LNCaP clone FGC (cell line): ENCODE measurements around the gene LRTM2.

Experiments
- DNase-seq: peaks from one replicate; pipeline ENCODE4 v3.0.0-alpha.2; 2011; ENCODE audit warnings: low read depth
- H3K4me3 ChIP-seq: 2 replicates; pipeline ENCODE4 v1.5.1; 2011; ENCODE audit warnings: mild to moderate bottlenecking, low read depth, low read length, control low read depth
- TF ChIP-seq, protein P1 (sequence below): IDR thresholded peaks from 2 replicates; pipeline ENCODE4 v1.5.1; 2012; ENCODE audit warnings: mild to moderate bottlenecking; ENCODE audit not compliant: control insufficient read depth, insufficient read depth; ENCODE audit errors: extremely low read depth

The LRTM2 gene

DNA sequence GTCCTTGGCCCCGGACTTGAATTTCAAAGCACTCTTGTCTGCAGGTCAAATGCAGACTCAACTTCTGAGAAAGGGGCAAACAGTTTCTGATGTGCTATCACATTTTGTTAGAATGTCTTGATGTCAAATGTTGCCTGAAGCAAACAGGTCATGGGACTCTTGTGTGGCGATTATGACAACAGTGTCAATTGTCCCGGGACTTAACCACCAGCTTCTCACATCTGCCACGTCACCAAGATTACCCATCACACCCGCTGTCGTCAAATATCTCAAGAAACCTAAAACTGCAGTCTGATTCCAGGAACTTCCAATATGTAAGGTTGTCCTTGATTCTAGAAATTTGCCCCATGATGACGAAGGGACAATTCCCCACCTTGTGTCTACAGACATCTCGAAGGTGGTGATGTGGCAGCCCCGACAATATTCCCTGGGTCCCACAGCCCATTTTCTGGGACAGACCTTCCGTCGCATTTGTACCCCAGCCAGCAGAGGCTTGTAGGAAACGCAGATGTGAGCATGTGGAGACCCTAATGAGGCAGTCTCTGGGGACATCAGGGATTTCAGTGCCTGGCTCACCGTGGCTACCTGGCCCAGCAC, 21.3 kb downstream of the LRTM2 start:
- TF ChIP-seq, protein P1, sequence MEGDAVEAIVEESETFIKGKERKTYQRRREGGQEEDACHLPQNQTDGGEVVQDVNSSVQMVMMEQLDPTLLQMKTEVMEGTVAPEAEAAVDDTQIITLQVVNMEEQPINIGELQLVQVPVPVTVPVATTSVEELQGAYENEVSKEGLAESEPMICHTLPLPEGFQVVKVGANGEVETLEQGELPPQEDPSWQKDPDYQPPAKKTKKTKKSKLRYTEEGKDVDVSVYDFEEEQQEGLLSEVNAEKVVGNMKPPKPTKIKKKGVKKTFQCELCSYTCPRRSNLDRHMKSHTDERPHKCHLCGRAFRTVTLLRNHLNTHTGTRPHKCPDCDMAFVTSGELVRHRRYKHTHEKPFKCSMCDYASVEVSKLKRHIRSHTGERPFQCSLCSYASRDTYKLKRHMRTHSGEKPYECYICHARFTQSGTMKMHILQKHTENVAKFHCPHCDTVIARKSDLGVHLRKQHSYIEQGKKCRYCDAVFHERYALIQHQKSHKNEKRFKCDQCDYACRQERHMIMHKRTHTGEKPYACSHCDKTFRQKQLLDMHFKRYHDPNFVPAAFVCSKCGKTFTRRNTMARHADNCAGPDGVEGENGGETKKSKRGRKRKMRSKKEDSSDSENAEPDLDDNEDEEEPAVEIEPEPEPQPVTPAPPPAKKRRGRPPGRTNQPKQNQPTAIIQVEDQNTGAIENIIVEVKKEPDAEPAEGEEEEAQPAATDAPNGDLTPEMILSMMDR: no peak
- no peak for DNase-seq
- H3K4me3 ChIP-seq: no peak overlapping the region

DNA sequence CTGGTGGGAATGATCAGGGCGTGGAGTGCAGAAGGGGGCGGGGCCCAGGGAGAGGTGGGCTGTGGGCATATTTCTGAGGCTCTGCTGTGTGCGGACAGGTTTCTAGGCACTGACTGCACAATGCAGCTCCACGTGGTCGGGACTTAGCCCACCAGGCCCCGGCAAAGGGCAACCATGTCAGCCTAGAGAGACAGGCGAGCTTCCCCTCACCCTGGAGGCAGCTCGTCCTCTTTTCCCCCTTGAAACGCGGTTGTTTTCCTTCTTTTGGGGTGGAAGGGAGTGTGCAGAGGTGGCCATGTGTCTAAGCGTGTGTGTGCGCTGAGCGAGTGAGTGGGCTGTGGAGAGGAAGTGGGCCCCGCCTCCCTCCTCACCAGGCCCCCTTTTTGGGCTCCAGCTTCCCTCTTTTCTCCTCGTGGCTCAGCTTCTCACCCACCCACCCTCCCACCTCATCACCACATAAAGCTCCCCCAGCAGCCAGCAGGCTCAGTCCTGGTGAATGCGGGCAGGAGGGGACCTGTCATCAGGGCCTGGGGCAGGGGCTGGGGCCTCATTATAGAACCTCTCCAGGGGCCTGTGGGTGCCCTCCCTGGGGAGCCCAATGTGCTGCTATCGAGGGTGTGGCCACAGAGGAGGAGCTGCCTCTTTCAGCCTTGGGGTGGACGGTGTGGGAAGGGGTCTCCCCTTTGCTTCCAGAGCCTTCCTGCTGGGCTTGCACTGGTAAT, 22.0 kb downstream of the LRTM2 start:
- no peak overlapping the region for H3K4me3 ChIP-seq
- TF ChIP-seq, protein P1: no peak
- DNase-seq: no peak

DNA sequence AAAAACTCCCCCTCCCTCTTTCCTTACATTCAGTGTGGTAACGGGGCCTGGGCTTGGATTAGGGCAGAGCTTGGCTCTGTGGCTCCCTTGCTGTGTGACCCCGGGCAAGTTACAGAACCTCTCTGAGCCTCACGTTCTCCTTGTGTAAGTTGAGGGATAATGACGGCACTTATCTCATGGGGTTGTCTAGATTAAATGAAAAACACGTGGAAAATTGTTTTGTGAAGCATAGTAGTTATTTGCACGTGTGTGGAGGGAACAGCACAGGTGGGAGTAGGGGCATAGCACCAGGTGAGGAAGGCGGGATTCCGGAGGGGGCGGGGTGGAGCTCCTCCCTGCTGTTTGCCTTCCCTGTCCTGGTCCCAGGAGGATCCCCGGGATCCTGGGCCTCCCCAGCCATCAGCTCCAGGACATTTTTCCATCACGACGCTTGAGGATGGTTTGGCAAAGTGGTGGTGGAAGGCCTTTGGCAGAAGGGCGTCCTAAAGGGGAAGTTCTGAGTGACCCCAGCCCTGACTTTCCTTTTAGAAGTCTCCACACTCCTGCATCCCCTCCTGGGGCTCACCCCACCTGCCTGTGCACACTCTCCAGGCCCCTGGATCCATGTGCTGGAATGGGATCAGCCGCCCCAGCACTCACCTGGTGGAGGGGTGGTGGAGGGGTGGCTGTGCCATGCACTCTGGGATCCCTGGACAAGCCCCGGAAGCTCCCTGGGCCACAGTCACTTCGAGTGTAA, 22.7 kb downstream of the LRTM2 start:
- H3K4me3 ChIP-seq: no peak overlapping the region
- TF ChIP-seq, protein P1: no peak
- DNase-seq: no peak

DNA sequence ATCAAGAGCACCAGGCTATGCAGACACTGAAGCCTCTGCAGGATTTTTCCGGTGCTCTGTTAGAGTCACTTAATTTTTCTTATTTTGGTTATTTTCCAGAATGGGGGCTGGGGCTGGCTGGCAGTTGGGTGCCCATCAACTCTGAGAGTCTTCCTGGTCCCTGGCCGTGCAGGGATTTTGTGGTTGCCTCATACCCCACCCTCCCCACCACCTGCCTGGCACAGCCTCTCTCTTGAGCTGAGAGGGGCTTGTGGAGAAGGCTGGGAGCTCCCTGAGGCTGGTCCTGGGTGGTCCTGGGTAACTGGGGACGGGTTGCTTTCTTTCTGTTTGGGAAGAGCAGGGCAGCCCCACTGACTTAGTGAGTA, 23.3 kb downstream of the LRTM2 start:
- no peak overlapping the region for H3K4me3 ChIP-seq
- DNase-seq: no peak
- TF ChIP-seq, protein P1: no peak

DNA sequence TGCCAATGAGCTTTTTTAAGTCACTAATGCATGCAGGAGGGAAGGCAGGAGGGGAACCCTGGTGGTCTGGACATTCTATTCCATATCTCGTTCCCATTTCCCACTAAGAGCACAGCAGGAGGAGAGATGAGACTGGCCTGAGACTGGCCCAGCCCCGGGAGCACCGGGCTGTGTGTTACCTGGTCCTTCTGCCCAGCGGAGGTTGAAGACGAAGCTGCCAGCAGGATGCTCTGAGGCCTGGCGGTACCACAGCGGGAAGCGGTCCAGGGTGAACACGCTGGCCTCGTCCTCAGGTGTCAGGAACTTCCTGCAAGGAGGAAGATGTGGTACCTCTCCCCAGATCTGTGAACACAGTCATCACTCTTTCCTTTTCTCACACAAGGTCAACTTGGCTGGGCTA, 23.9 kb downstream of the LRTM2 start:
- no peak for DNase-seq
- TF ChIP-seq, protein P1: no peak
- no peak overlapping the region for H3K4me3 ChIP-seq

DNA sequence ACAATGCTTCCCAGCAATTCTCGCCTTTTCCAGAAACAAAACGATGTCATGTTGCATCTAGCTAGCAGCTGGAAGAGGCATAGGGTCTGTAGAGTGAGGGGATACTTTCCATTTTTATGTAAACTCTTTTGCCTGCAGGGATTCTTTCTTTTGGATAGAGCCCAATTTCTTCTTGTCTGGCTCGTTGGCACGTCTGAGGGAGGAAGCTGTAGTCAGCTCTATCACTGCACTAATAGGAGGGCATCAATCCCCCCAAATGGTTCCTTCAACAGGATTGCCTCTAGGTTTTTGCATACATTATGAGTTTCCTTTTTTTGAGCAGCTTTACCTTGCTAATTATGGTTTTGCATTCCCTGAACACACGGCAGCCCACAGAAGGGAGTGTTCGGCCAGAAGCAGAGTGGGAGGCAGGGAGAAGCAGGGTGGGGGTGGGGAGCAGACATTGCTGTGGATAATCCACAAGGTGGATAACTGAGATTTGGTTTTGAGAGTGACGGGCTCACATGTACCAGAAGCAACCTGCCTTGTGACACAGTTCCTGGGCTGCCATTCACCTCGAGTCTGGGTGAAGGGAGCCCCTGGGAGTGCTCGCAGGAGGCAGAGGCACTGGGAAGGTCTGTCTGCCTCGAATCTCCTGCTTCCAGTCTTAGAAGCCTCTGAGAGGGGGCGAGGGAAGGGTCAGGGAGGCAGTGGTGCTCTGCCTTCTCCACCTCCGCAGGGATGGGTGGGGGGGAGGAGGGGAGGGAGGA, 24.5 kb downstream of the LRTM2 start:
- TF ChIP-seq, protein P1: no peak

More for the DNA sequence above, 24.5 kb downstream of the LRTM2 start:
- H3K4me3 ChIP-seq: no peak overlapping the region
- no peak for DNase-seq
